BLaER1 treated with 17β-estradiol and CSF1 and Interleukin-3, amounts not matched to agents 10 nM and 100 nM (cell line): ENCODE data around the gene TMEM170A.

Experiments used
- H3K27ac ChIP-seq, 11 experiments: shearing (Covaris generic); formaldehyde crosslinking; 2 replicates each; pipeline ENCODE4 v1.8.1; 2022
- H3K27me3 ChIP-seq, 11 experiments: shearing (Covaris generic); formaldehyde crosslinking; 2 replicates each; pipeline ENCODE4 v1.8.1; 2022
- H3K36me3 ChIP-seq, 11 experiments: shearing (Covaris generic); formaldehyde crosslinking; 2 replicates each; pipeline ENCODE4 v1.8.1; 2022
- H3K4me1 ChIP-seq, 10 experiments: shearing (Covaris generic); formaldehyde crosslinking; 2 replicates each; pipeline ENCODE4 v1.8.1; 2022
- H3K4me2 ChIP-seq, 11 experiments: shearing (Covaris generic); formaldehyde crosslinking; 2 replicates each; pipeline ENCODE4 v1.8.1; 2022
- H3K4me3 ChIP-seq, 10 experiments: shearing (Covaris generic); formaldehyde crosslinking; 2 replicates each; pipeline ENCODE4 v1.8.1; 2022
- H3K9ac ChIP-seq, 11 experiments: shearing (Covaris generic); formaldehyde crosslinking; 2 replicates each; pipeline ENCODE4 v1.8.1; 2022
- H3K9me3 ChIP-seq, 11 experiments: shearing (Covaris generic); formaldehyde crosslinking; replicated peaks in 1 of 11; 2 replicates each; pipeline ENCODE4 v1.8.1; 2022
- H4K20me1 ChIP-seq, 11 experiments: shearing (Covaris generic); formaldehyde crosslinking; 2 replicates each; pipeline ENCODE4 v1.8.1; 2022
- Cebpa-rat ChIP-seq, 11 experiments: shearing (Covaris generic); IDR thresholded peaks; 2 replicates each; pipeline ENCODE4 v1.8.1; 2022

TMEM170A gene

GRCh38 chr16:75497558-75497957 lies 33.1 kb upstream of the TMEM170A start:
- no peaks in the 10 kb centered on the region for H4K20me1 ChIP-seq
- H3K36me3 ChIP-seq, result no peaks in the 10 kb centered on the region
- TF ChIP-seq Cebpa-rat (IDR thresholded peaks at IDR 0.05), result no peak
- H3K4me2 ChIP-seq, result no peak overlapping the region
- H3K9me3 ChIP-seq, result peaks cover 0 to 15% (median 10%) of the 10 kb centered on the region in 11 experiments; a peak in 8 of 22 replicates
- H3K4me3 ChIP-seq, result no peak overlapping the region
- H3K9ac ChIP-seq, result no peak overlapping the region
- peaks cover 23 to 68% (median 43%) of the 10 kb centered on the region in 10 experiments for H3K4me1 ChIP-seq
- no peak overlapping the region for H3K27ac ChIP-seq
- H3K27me3 ChIP-seq, result peaks cover 0 to 16% (median 0%) of the 10 kb centered on the region in 11 experiments; a peak in 4 of 22 replicates

- Histone ChIP-seq H3K36me3 (no peaks in the 10 kb centered on the region), H3K9ac (peak within 1 kb of the TSS; percentile 67 to 88 (median 77)), H3K27ac (peak within 1 kb of the TSS in 9 of 11 experiments; percentile 56 to 78 (median 70); a peak in 18 of 22 replicates), H4K20me1 (peaks cover 0 to 13% (median 0%) of the 10 kb centered on the region in 11 experiments; a peak in 3 of 22 replicates), H3K9me3 (peaks cover 0 to 3% (median 0%) of the 10 kb centered on the region in 11 experiments; a peak in 4 of 22 replicates), H3K4me1 (peaks cover 35 to 76% (median 62%) of the 10 kb centered on the region in 10 experiments), H3K27me3 (peaks cover 0 to 16% (median 0%) of the 10 kb centered on the region in 11 experiments; a peak in 4 of 22 replicates), H3K4me3 (peak within 1 kb of the TSS; percentile 55 to 91 (median 74)), H3K4me2 (peak within 1 kb of the TSS; percentile 84 to 100 (median 96))
- TF ChIP-seq Cebpa-rat (IDR thresholded peaks at IDR 0.05), result no peak
These were observed 30.7 kb upstream of the TMEM170A start, which contains the start of gene CHST6 for GRCh38 chr16:75495076-75495674. Gene CHST6 (minus strand): TSS chr16:75495441. CDS start chr16:75479828, 15,613 bp downstream.

DNA sequence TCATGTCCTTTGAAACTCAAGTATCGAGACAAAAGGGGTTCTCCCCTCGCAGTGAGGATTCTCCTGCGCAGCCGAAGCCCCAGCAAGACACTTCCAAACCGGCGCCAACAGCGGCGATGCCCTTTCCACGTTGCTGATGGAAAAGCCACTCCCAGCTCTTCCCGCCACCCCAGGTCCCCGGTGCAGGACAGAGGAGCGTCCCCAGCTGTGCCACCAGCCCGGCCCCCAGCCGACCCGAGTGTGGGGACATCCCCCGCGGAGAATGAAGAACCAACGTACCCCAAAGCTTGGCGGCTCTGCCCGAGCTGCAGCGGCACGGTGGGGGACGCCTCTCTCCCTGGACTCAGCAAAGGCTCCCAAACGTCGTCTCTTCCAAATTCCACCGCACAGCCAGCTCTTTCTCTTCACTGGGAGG lies 30.2 kb upstream of the TMEM170A start:
- H3K27ac ChIP-seq, result peak overlapping the region in 9 of 11 experiments; percentile 56 to 78 (median 70); a peak in 18 of 22 replicates
- peaks cover 0 to 16% (median 0%) of the 10 kb centered on the region in 11 experiments; a peak in 4 of 22 replicates for H3K27me3 ChIP-seq
- H3K4me3 ChIP-seq, result peak overlapping the region; percentile 55 to 91 (median 74)
- H3K4me1 ChIP-seq, result peaks cover 39 to 81% (median 66%) of the 10 kb centered on the region in 10 experiments
- no peak for TF ChIP-seq Cebpa-rat (IDR thresholded peaks at IDR 0.05)
- H3K9me3 ChIP-seq, result no peaks in the 10 kb centered on the region; a peak in 1 of 22 replicates
- H3K36me3 ChIP-seq, result no peaks in the 10 kb centered on the region; a peak in 1 of 22 replicates
- peak overlapping the region; percentile 84 to 100 (median 96) for H3K4me2 ChIP-seq
- H4K20me1 ChIP-seq, result peaks cover 0 to 13% (median 0%) of the 10 kb centered on the region in 11 experiments; a peak in 3 of 22 replicates
- peak overlapping the region; percentile 67 to 88 (median 77) for H3K9ac ChIP-seq

GRCh38 chr16:75494184-75494583 lies 29.7 kb upstream of the TMEM170A start:
- peak overlapping the region in 8 of 11 experiments; percentile 59 to 78 (median 72); a peak in 15 of 22 replicates for H3K27ac ChIP-seq
- H3K4me2 ChIP-seq, result peak overlapping the region; percentile 84 to 100 (median 96)
- H3K9me3 ChIP-seq, result no peaks in the 10 kb centered on the region
- peak overlapping the region in 10 of 11 experiments; percentile 67 to 88 (median 78); a peak in 19 of 22 replicates for H3K9ac ChIP-seq
- peaks cover 0 to 13% (median 0%) of the 10 kb centered on the region in 11 experiments; a peak in 3 of 22 replicates for H4K20me1 ChIP-seq
- TF ChIP-seq Cebpa-rat (IDR thresholded peaks at IDR 0.05), result no peak
- H3K4me1 ChIP-seq, result peaks cover 44 to 86% (median 71%) of the 10 kb centered on the region in 10 experiments
- H3K36me3 ChIP-seq, result peaks cover 0 to 1% (median 0%) of the 10 kb centered on the region in 11 experiments; a peak in 2 of 22 replicates
- H3K27me3 ChIP-seq, result peaks cover 0 to 16% (median 0%) of the 10 kb centered on the region in 11 experiments; a peak in 4 of 22 replicates
- peak overlapping the region; percentile 55 to 91 (median 74); a peak in 19 of 20 replicates for H3K4me3 ChIP-seq

GRCh38 chr16:75491876-75492275 lies 27.4 kb upstream of the TMEM170A start:
- H3K4me3 ChIP-seq, result peak overlapping the region in 2 of 10 experiments; percentile 84 to 91; a peak in 5 of 20 replicates
- H4K20me1 ChIP-seq, result peaks cover 0 to 13% (median 0%) of the 10 kb centered on the region in 11 experiments; a peak in 3 of 22 replicates
- no peak for TF ChIP-seq Cebpa-rat (IDR thresholded peaks at IDR 0.05)
- peaks cover 58 to 93% (median 88%) of the 10 kb centered on the region in 10 experiments for H3K4me1 ChIP-seq
- H3K27me3 ChIP-seq, result peaks cover 0 to 16% (median 0%) of the 10 kb centered on the region in 11 experiments; a peak in 4 of 22 replicates
- H3K9ac ChIP-seq, result peak overlapping the region in 5 of 11 experiments; percentile 1 to 88 (median 79); a peak in 8 of 22 replicates
- peaks cover 0 to 24% (median 0%) of the 10 kb centered on the region in 11 experiments; a peak in 5 of 22 replicates for H3K36me3 ChIP-seq
- no peaks in the 10 kb centered on the region for H3K9me3 ChIP-seq
- peak overlapping the region; percentile 2 to 99 (median 93); a peak in 18 of 22 replicates for H3K4me2 ChIP-seq
- H3K27ac ChIP-seq, result peak overlapping the region in 2 of 11 experiments; percentile 26 to 40; a peak in 2 of 22 replicates

GRCh38 chr16:75488322-75488721 lies 23.8 kb upstream of the TMEM170A start:
- no peaks in the 10 kb centered on the region for H3K27me3 ChIP-seq
- H4K20me1 ChIP-seq, result peaks cover 0 to 25% (median 0%) of the 10 kb centered on the region in 11 experiments; a peak in 5 of 22 replicates
- H3K4me3 ChIP-seq, result no peak overlapping the region
- peak overlapping the region in 1 of 11 experiments; percentile 8; a peak in 1 of 22 replicates for H3K27ac ChIP-seq
- H3K9me3 ChIP-seq, result no peaks in the 10 kb centered on the region
- H3K4me2 ChIP-seq, result peak overlapping the region in 9 of 11 experiments; percentile 14 to 94 (median 33); a peak in 10 of 22 replicates
- peaks cover 73 to 98% (median 94%) of the 10 kb centered on the region in 10 experiments for H3K4me1 ChIP-seq
- peaks cover 0 to 42% (median 0%) of the 10 kb centered on the region in 11 experiments; a peak in 7 of 22 replicates for H3K36me3 ChIP-seq
- H3K9ac ChIP-seq, result no peak overlapping the region
- no peak for TF ChIP-seq Cebpa-rat (IDR thresholded peaks at IDR 0.05)

- peak overlapping the region in 4 of 11 experiments; percentile 36 to 67 (median 58); a peak in 5 of 22 replicates for H3K9ac ChIP-seq
- H3K4me3 ChIP-seq, result no peak overlapping the region
- TF ChIP-seq Cebpa-rat (IDR thresholded peaks at IDR 0.05), result no peak
- peaks cover 65 to 90% (median 84%) of the 10 kb centered on the region in 10 experiments for H3K4me1 ChIP-seq
- peak overlapping the region in 6 of 11 experiments; percentile 48 to 73 (median 62); a peak in 9 of 22 replicates for H3K27ac ChIP-seq
- peak overlapping the region; percentile 54 to 95 (median 83) for H3K4me2 ChIP-seq
- H3K9me3 ChIP-seq, result no peaks in the 10 kb centered on the region
- peaks cover 0 to 57% (median 2%) of the 10 kb centered on the region in 11 experiments; a peak in 11 of 22 replicates for H3K36me3 ChIP-seq
- H3K27me3 ChIP-seq, result no peaks in the 10 kb centered on the region
- peaks cover 0 to 20% (median 0%) of the 10 kb centered on the region in 11 experiments; a peak in 4 of 22 replicates for H4K20me1 ChIP-seq
These were observed 22.3 kb upstream of the TMEM170A start for GRCh38 chr16:75486676-75487313.
